ENCODE measurements around the gene MYOCD. TPM values are rescaled to one million over a fixed set of nuclear protein-coding genes. Genes with fewer than 3 reads are reported as not detected.
A peak's percentile ranks its signal among the peaks of the same experiment; 100 is the strongest.

MYOCD gene
- total and polyA plus RNA-seq, 9 donors: 2.3 to 44.4 (median 9.1) TPM

DNA sequence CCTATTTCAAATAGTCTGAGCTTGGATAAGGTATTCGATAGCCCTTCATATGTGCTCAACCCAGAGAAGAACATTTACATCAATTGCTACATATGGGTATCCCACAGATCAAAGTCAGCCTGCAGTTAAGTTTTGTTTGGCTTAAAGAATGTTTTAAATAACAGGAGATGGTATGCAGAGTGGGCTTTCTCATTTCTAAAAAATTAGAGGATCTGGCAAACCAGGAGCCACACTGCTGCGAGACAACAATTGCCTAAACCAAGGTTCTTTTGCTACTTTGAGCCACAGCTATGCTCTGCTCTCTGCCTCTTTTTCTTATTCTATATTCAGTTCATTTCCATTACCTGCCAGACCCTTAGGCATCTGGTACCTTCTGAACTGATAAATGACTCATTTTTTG is 93.4 kb downstream of the MYOCD start:
- WGBS, 3 donors: 46 to 74% (median 71%) methylated on average over 2 of the region's 2 CpGs
- no peaks in the 10 kb centered on the region for H3K27me3 ChIP-seq
- no peaks in the 10 kb centered on the region for H3K36me3 ChIP-seq
- H3K9me3 ChIP-seq: no peaks in the 10 kb centered on the region
- H3K4me1 ChIP-seq (ENCODE audit: insufficient read depth): no peaks in the 10 kb centered on the region
- intact Hi-C loops (cut with DNase I): no loop called here
- H3K4me3 ChIP-seq: no peak overlapping the region
- TF ChIP-seq EP300 (IDR thresholded peaks at IDR 0.05) (no peak), POLR2A (IDR thresholded peaks at IDR 0.05) (no peak), CTCF (IDR thresholded peaks at IDR 0.05) (no peak)
- no peak for DNase-seq
- no peak overlapping the region for H3K27ac ChIP-seq

- 18 to 28% (median 23%) methylated on average over 6 of the region's 6 CpGs for WGBS, 3 donors
- Histone ChIP-seq H3K27me3 (no peaks in the 10 kb centered on the region), H3K4me3 (no peak overlapping the region), H3K4me1 (ENCODE audit: insufficient read depth) (no peaks in the 10 kb centered on the region), H3K9me3 (no peaks in the 10 kb centered on the region), H3K36me3 (no peaks in the 10 kb centered on the region), H3K27ac (no peak overlapping the region)
- peak in 4 of 5 donors; percentile 26 to 41 (median 35) for DNase-seq
- no peak for TF ChIP-seq CTCF (IDR thresholded peaks at IDR 0.05)
- no peak for TF ChIP-seq POLR2A (IDR thresholded peaks at IDR 0.05)
- TF ChIP-seq EP300 (IDR thresholded peaks at IDR 0.05): no peak
- intact Hi-C loops (cut with DNase I): no loop called here
Observed at GRCh38 chr17:12765548-12765947, 99.9 kb downstream of the MYOCD start.

- Histone ChIP-seq H3K27ac (no peak overlapping the region), H3K9me3 (no peaks in the 10 kb centered on the region), H3K4me1 (ENCODE audit: insufficient read depth) (no peaks in the 10 kb centered on the region), H3K36me3 (no peaks in the 10 kb centered on the region), H3K4me3 (no peak overlapping the region), H3K27me3 (no peaks in the 10 kb centered on the region)
- intact Hi-C loops (cut with DNase I): no loop called here
- no peak for DNase-seq
- TF ChIP-seq EP300 (IDR thresholded peaks at IDR 0.05) (no peak), CTCF (IDR thresholded peaks at IDR 0.05) (no peak), POLR2A (IDR thresholded peaks at IDR 0.05) (no peak)
- 72 to 73% (median 72%) methylated on average over 4 of the region's 4 CpGs for WGBS, 3 donors
Observed at GRCh38 chr17:12768255-12768654, 102.6 kb downstream of the MYOCD start.

- DNase-seq: no peak
- Histone ChIP-seq H3K4me3 (no peak overlapping the region), H3K27me3 (no peaks in the 10 kb centered on the region), H3K36me3 (no peaks in the 10 kb centered on the region), H3K9me3 (no peaks in the 10 kb centered on the region), H3K4me1 (ENCODE audit: insufficient read depth) (no peaks in the 10 kb centered on the region), H3K27ac (no peak overlapping the region)
- TF ChIP-seq CTCF (IDR thresholded peaks at IDR 0.05) (no peak), EP300 (IDR thresholded peaks at IDR 0.05) (no peak), POLR2A (IDR thresholded peaks at IDR 0.05) (no peak)
- intact Hi-C loops (cut with DNase I): no loop called here
- 91 to 96% (median 92%) methylated on average over 6 of the region's 6 CpGs for WGBS, 3 donors
Observed at GRCh38 chr17:12769981-12770380, 104.3 kb downstream of the MYOCD start.

GRCh38 chr17:12773153-12773552 is 107.5 kb downstream of the MYOCD start:
- no peak overlapping the region for H3K27ac ChIP-seq
- no peaks in the 10 kb centered on the region for H3K4me1 ChIP-seq (ENCODE audit: insufficient read depth)
- 64 to 84% (median 67%) methylated on average over 1 of the region's 1 CpG for WGBS, 3 donors
- H3K27me3 ChIP-seq: no peaks in the 10 kb centered on the region
- no peak for DNase-seq
- intact Hi-C loops (cut with DNase I): no loop called here
- no peaks in the 10 kb centered on the region for H3K9me3 ChIP-seq
- H3K4me3 ChIP-seq: no peak overlapping the region
- TF ChIP-seq CTCF (IDR thresholded peaks at IDR 0.05): no peak
- no peak for TF ChIP-seq POLR2A (IDR thresholded peaks at IDR 0.05)
- TF ChIP-seq EP300 (IDR thresholded peaks at IDR 0.05): no peak
- no peaks in the 10 kb centered on the region for H3K36me3 ChIP-seq

All from ovary (tissue), 9 donors.